Left ventricle myocardium inferior (tissue), 1 donor: ENCODE data around the gene LRRC25. TPM values are rescaled to one million over a fixed set of nuclear protein-coding genes. Genes with fewer than 3 reads are reported as not detected.

Source experiments
- DNase-seq: peaks from one replicate; pipeline ENCODE4 v3.0.0-alpha.2; 2020
- H3K27ac ChIP-seq: fragments of 200-600 bp; replicated peaks from 2 replicates; pipeline ENCODE4 v1.8.0; 2021
- H3K27me3 ChIP-seq: fragments of 200-600 bp; 2 replicates; pipeline ENCODE4 v1.8.0; 2021; ENCODE audit warnings: low read depth
- H3K36me3 ChIP-seq: fragments of 200-600 bp; 2 replicates; pipeline ENCODE4 v1.8.0; 2021
- H3K4me1 ChIP-seq: fragments of 200-600 bp; 2 replicates; pipeline ENCODE4 v1.8.0; 2021
- H3K4me3 ChIP-seq: fragments of 200-600 bp; 2 replicates; pipeline ENCODE4 v1.8.0; 2021; ENCODE audit warnings: mild to moderate bottlenecking, moderate library complexity
- H3K9me3 ChIP-seq: fragments of 200-600 bp; replicated peaks from 2 replicates; pipeline ENCODE4 v1.8.0; 2021
- CTCF ChIP-seq: fragments of 200-600 bp; IDR thresholded peaks from 2 replicates; pipeline ENCODE4 v1.8.0; 2021; ENCODE audit warnings: antibody characterized with exemption, mild to moderate bottlenecking, borderline replicate concordance
- intact Hi-C: fragments of 100-400 bp; cut with micrococcal nuclease; formaldehyde crosslinking; loops from one replicate; pipeline ENCODE4 v1.11.0; 2022
- total RNA-seq: library from RNA; stranded (reverse); fragmentation: NEBNext Ultra II Directional; extraction: Animal tissue kit (Norgen Biotek cat#: 25700); gene quantifications from one replicate; pipeline ENCODE4 v1.2.1, GENCODE V29; 2021
- donor health status: DM: no; HTN: yes; CAD: no; lungs with severe emphysema.

Gene LRRC25
- total RNA-seq, 1 donor from 2014 or later, result 2.4 TPM

GRCh38 chr19:18436671-18437490 is 39.5 kb upstream of the LRRC25 start:
- Histone ChIP-seq H3K27me3 (no peaks in the 10 kb centered on the region), H3K4me3 (peak overlapping the region; percentile 84), H3K27ac (peak overlapping the region; percentile 86), H3K36me3 (peaks cover 13% of the 10 kb centered on the region), H3K4me1 (peaks cover 58% of the 10 kb centered on the region), H3K9me3 (no peaks in the 10 kb centered on the region)
- intact Hi-C loops, result no loop called here
- peak; percentile 82 for DNase-seq
- no peak for TF ChIP-seq CTCF

- Histone ChIP-seq H3K36me3 (peaks cover 13% of the 10 kb centered on the region), H3K4me3 (peak overlapping the region; percentile 84), H3K27ac (peak overlapping the region; percentile 86), H3K27me3 (no peaks in the 10 kb centered on the region), H3K4me1 (peaks cover 58% of the 10 kb centered on the region), H3K9me3 (no peaks in the 10 kb centered on the region)
- TF ChIP-seq CTCF, result no peak
- DNase-seq, result no peak
- intact Hi-C loops, result no loop called here
Measured at GRCh38 chr19:18435842-18436670, 38.6 kb upstream of the LRRC25 start.

GRCh38 chr19:18435178-18435841 is 37.9 kb upstream of the LRRC25 start:
- no peak overlapping the region for H3K4me3 ChIP-seq
- no peaks in the 10 kb centered on the region for H3K9me3 ChIP-seq
- DNase-seq, result no peak
- H3K27ac ChIP-seq, result no peak overlapping the region
- TF ChIP-seq CTCF, result no peak
- peaks cover 59% of the 10 kb centered on the region for H3K4me1 ChIP-seq
- no peaks in the 10 kb centered on the region for H3K27me3 ChIP-seq
- H3K36me3 ChIP-seq, result peaks cover 13% of the 10 kb centered on the region
- intact Hi-C loops, result no loop called here

- no peaks in the 10 kb centered on the region for H3K9me3 ChIP-seq
- peaks cover 13% of the 10 kb centered on the region for H3K36me3 ChIP-seq
- H3K4me1 ChIP-seq, result peaks cover 66% of the 10 kb centered on the region
- TF ChIP-seq CTCF, result no peak
- H3K4me3 ChIP-seq, result peak overlapping the region; percentile 66
- no peak for DNase-seq
- no peaks in the 10 kb centered on the region for H3K27me3 ChIP-seq
- intact Hi-C loops, result no loop called here
- H3K27ac ChIP-seq, result peak overlapping the region; percentile 46
Measured at GRCh38 chr19:18434411-18435175, 37.2 kb upstream of the LRRC25 start.
